GM19467 (cell line): ENCODE results near the gene PTBP3.
"Not testable (repeated sequence)": the region's sequence is repeated elsewhere in the genome, so short reads cannot be mapped to it uniquely, and the experiment has no call there.

Source experiments
- ATAC-seq: cut with Tn5 transposase; IDR thresholded peaks from one replicate; pipeline ENCODE4 v1.9.1; 2021; ENCODE audit warnings: mild to moderate bottlenecking, moderate library complexity; ENCODE audit not compliant: unreplicated experiment

Gene PTBP3

GRCh38 chr9:112325127-112325526 is 8.3 kb downstream of the PTBP3 start:
- no peak for ATAC-seq

GRCh38 chr9:112323378-112323854 is 10.0 kb downstream of the PTBP3 start:
- ATAC-seq = no peak

- ATAC-seq = no peak
These were observed 10.6 kb downstream of the PTBP3 start for GRCh38 chr9:112322701-112323377.

- ATAC-seq = no peak
These were observed 17.0 kb downstream of the PTBP3 start for GRCh38 chr9:112316258-112316943.

GRCh38 chr9:112315331-112316257 is 17.8 kb downstream of the PTBP3 start:
- no peak for ATAC-seq

GRCh38 chr9:112312139-112312538 is 21.3 kb downstream of the PTBP3 start:
- no peak for ATAC-seq

GRCh38 chr9:112311497-112311896 is 21.9 kb downstream of the PTBP3 start:
- ATAC-seq = no peak

GRCh38 chr9:112310826-112311225 is 22.6 kb downstream of the PTBP3 start:
- ATAC-seq = no peak

GRCh38 chr9:112308588-112308987 is 24.8 kb downstream of the PTBP3 start:
- ATAC-seq = no peak

GRCh38 chr9:112301420-112301819 is 32.0 kb downstream of the PTBP3 start:
- ATAC-seq = no peak

- ATAC-seq = no peak
These were observed 33.9 kb downstream of the PTBP3 start for GRCh38 chr9:112299514-112299913.

GRCh38 chr9:112296929-112297328 is 36.5 kb downstream of the PTBP3 start:
- no peak for ATAC-seq

- no peak for ATAC-seq
These were observed 38.2 kb downstream of the PTBP3 start for GRCh38 chr9:112295174-112295573.

- no peak for ATAC-seq
These were observed 45.4 kb downstream of the PTBP3 start for GRCh38 chr9:112288029-112288428.

GRCh38 chr9:112286926-112287325 is 46.5 kb downstream of the PTBP3 start:
- ATAC-seq = no peak

GRCh38 chr9:112285056-112285455 is 48.4 kb downstream of the PTBP3 start:
- ATAC-seq = no peak

- no peak for ATAC-seq
These were observed 49.7 kb downstream of the PTBP3 start for GRCh38 chr9:112283582-112284253.

- not testable (repeated sequence) for ATAC-seq
These were observed 50.6 kb downstream of the PTBP3 start for GRCh38 chr9:112282841-112283240.

GRCh38 chr9:112280904-112281303 is 52.5 kb downstream of the PTBP3 start:
- no peak for ATAC-seq

- ATAC-seq = no peak
These were observed 53.9 kb downstream of the PTBP3 start for GRCh38 chr9:112279501-112279900.

GRCh38 chr9:112278152-112278551 is 55.3 kb downstream of the PTBP3 start:
- ATAC-seq = no peak
